Inflammatory macrophage (primary cell): Measurements from ENCODE around the gene ST6GALNAC3.
"Not testable (repeated sequence)": the region's sequence is repeated elsewhere in the genome, so short reads cannot be mapped to it uniquely, and the experiment has no call there.

Experiments used
- DNase-seq, 2 donors: peaks; one replicate each; pipeline ENCODE4 v3.0.0-alpha.2; 2020 to 2022

The ST6GALNAC3 gene

DNA sequence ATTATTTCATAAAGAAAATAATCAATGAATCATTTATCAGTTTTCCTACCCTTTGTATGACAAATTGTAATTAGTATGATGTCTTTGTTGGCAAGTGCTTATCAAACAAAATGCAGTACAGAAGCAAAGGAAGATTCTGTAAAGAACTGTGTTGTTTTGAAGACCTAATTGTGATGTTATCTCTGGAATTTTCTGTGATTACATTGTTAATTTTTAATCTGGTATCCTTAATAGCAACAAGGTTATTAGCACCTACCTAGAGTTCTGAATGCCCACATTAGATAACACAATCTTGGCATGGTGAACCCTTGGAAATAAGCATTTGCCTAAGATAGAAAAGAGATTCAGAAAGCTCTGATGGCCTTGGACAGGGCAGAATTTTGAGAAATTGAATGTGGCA, 518.6 kb downstream of the ST6GALNAC3 start:
- no peak for DNase-seq

DNA sequence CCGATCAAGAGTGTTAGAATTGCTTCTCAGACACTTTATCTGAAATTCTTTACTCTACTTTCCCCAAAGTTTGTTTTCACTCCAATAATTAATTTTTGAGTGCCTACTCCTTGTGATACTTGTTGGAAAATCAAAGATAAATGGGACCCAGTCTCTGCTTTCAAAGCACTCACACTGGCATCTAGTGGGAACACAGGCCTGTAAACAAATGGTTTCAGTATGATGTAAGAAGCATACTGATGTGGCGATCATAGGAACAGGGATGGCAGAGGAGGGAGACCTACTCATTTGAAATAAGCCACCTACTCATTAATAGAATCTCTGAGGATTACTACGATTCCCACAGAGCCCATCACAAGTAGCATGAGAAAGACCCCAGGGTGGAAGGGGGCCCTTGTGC, 519.1 kb downstream of the ST6GALNAC3 start:
- DNase-seq = no peak

DNA sequence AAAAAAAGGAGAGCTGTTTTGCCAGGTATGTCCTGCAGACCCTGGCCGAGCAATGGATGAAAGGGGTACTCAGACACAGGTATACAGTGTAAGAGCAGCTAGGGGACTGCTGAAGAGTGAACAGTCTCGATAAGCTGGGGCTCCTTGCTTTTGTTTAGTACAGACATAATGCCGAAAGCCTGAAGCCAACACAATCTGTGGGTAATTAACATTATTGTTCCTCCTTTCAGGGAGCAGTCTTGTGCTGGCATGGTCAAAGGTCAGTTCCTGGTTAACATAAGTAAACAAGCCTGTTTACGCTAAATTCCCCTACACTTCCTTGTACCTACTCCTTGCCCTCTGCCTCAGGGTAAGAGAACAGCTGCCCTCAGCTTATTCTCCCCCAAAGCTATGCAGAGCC, 520.5 kb downstream of the ST6GALNAC3 start:
- DNase-seq = no peak

DNA sequence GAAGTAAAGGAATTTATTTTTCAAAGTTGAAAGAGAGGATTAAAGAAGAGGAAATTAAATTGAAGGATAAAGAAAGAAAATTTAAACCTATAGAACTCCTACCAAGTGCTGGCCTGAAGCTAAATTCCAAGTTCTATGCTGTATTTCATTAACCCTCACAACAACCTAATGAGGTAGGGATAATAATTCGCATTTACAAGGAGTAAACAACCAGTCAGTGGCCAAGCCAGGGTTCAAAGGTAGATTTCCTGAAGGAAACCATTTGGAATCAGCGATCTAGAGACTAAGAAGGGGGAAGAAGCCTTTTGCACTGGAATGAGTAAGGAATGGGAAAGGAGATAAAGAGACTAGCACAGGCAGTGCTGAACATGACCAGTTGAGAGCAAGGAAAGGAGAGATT, 526.9 kb downstream of the ST6GALNAC3 start:
- no peak for DNase-seq

DNA sequence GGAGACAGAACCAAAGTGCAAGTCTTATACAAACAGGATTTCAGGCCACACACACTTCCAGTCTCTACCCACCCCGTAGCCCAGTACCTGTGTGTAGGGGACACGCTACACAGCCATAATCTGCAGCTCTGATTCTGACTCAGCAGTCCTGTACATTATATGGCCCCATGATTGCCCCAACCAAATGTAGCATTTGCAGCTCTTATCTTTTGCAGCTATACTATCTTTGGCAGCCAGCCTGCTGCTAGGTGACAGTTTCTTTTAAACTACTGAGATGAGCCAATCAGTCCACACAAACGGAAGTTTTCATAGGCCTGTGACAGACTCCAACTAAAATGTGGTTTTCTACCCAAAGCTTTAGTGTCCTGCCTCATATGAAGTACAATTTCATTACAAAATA, 533.2 kb downstream of the ST6GALNAC3 start:
- DNase-seq = no peak

DNA sequence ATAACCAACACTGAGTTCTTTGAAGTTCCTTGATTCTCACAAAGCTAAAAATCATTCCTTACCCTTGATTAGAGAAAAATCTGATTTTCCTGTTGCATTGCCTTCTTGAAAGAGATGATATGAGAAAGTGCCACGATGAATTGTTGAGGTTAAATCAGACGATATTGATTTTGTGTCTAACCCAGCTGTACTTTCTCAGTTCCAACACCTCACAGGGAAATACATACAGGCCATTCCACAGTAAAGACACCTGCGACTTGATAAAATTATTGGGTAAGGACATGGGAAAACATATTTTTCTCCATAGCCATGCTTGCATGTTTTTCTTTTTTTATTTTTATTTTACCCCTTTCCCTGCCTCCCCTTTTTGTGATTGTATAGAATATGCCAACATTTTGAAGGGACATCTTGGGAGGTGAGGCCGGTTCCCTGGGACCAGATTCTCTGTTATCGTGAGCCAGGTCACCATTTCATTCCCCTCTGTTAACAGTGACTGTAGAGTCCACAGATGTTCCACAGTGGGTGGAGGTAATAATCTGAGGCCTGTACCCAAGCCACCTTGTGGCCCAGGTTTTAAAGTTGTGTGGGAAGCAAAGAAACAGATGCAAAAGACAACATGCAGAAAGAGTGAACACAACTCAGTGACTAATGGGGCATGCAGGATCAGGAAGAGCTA, 537.4 kb downstream of the ST6GALNAC3 start:
- DNase-seq = no peak

DNA sequence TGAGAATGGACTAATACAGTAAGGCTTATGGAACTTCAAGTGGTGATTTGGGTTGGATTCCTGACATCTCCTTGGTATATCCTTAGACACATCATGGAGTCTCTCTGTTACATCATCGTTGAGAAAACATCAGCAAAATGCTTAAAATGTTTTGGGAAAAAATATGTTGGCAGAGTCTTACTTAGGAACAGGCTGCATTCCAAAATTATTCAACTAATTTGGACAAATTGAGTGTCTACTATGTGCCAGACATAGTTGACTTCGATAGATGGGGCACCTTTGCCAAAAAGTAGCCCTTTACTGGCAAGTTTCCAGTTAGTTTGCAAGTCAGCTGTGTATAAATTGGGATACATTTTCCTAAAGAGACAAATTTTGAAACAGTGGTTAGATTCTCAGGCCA, 539.3 kb downstream of the ST6GALNAC3 start:
- no peak for DNase-seq

GRCh38 chr1:76615253-76616035, 540.9 kb downstream of the ST6GALNAC3 start:
- no peak for DNase-seq

- no peak for DNase-seq
Observed at GRCh38 chr1:76620371-76620770, 545.8 kb downstream of the ST6GALNAC3 start.

- no peak for DNase-seq
Observed at GRCh38 chr1:76622774-76623528, 548.4 kb downstream of the ST6GALNAC3 start.

DNA sequence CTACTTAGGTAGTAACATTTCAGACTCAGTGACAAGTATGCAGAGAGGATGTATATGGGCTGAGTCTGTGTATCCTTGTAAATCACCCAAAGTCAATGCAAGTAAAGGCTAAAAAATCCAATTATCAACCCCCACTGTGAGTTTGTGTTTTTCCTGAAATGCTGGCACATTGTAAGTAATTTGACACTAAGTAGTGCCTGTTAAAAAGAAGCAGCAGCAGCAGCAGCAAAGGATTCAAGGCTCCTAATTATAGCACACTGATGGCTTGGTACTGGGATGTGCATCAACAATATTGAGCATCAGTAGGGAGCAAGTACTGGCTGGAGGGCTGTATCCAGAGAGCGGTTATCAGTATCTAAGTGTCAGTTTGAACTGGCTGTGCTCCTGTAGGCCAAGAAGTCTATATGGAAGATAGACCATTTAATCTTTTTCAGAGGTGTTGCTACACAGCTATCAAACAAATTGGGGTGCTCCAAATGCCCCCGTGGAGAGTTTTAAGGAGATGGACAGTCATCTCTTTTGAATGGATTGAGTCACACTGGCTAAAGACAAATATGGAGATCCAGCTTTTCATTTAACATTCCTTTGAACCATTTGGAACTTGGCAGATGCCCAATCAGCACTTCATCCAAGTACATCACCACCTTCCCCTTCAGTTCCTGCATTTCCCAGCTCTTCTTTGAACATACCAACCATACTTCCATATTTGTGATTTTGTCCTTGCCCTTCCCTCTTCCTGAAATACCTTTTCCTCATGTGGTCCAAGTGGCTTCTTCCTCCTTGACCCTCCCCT, 551.5 kb downstream of the ST6GALNAC3 start:
- no peak for DNase-seq

DNA sequence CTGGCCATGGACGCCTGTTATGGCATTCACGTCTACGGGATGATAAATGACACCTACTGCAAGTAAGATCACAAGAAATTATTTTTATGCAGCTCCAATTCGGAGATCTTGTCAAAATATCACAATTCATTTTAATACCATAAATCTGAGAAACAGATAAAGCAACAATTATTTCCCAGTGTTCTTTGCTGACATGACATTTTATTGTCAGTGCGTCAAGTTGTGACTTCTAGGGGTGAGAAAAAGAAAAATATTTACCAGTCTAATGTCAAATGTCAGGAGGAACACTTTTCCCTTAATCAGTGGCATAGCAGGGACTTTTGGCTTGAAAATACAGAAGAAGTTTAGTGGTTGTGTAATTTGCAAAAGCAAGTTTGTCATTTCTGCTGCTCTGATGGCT, 553.0 kb downstream of the ST6GALNAC3 start:
- no peak for DNase-seq

- DNase-seq = no peak
Observed at GRCh38 chr1:76627901-76628300, 553.4 kb downstream of the ST6GALNAC3 start.

GRCh38 chr1:76632136-76632535, 557.6 kb downstream of the ST6GALNAC3 start:
- no peak for DNase-seq

- DNase-seq = no peak
Observed at GRCh38 chr1:76635784-76636183, 561.2 kb downstream of the ST6GALNAC3 start.

- no peak for DNase-seq
Observed at GRCh38 chr1:76639181-76639580, 564.6 kb downstream of the ST6GALNAC3 start.

DNA sequence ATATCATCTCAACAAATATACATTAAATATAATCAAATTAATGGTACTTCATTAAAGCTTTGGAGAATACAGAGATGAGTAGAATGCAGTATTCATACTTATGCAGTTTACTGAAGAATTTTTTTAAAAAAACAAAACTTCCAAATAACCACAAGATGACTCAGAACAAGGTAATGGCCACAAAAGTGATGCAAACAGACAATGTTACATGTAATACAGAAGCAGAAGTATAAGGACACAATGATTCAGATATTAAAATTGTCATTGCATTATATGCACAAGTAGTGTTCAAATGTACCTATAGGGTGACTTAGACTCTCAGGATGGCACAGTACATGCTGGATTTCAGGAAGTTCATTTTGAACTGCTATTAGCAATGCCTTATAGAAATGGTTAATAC, 565.5 kb downstream of the ST6GALNAC3 start:
- no peak for DNase-seq

- no peak for DNase-seq
Observed at GRCh38 chr1:76640723-76641122, 566.2 kb downstream of the ST6GALNAC3 start.

DNA sequence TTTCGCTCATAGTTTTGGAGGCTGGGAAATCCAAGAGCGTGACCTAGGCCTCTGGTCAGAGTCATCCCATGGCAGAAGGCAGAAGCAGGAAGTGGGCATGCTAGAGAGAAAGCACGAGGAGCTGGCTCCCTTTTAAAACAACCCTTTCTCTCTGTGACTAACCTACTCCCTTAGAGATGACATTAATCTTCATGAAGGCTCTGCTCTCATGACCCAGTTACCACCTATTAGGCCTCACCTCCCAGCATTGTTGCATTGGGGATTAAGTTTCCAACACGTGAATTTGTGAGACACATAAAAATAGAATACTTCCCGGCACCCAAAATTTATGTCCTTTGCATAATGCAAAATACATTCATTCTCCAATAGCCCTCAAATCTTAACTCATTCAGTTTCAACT, 569.6 kb downstream of the ST6GALNAC3 start:
- no peak for DNase-seq

- DNase-seq = not testable (repeated sequence)
Observed at GRCh38 chr1:76652860-76653259, 578.3 kb downstream of the ST6GALNAC3 start.

DNA sequence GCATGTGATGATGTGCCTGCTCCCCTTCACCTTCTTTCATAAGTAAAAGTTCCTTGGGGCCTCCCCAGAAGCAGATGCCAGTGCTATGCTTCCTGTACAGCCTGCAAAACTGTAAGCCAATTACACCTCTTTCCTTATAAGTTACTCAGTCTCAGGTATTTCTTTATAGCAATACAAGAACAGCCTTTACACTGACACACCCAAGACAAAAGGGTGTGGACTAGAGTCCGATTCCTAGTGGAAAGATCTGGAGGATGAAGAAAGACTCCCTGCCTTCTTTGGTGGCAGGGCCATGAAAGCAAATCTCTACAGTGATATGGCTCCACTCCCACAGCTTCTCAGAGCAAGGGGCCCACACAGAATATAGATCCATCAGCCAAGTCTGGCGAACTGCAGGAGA, 583.1 kb downstream of the ST6GALNAC3 start:
- no peak for DNase-seq

DNA sequence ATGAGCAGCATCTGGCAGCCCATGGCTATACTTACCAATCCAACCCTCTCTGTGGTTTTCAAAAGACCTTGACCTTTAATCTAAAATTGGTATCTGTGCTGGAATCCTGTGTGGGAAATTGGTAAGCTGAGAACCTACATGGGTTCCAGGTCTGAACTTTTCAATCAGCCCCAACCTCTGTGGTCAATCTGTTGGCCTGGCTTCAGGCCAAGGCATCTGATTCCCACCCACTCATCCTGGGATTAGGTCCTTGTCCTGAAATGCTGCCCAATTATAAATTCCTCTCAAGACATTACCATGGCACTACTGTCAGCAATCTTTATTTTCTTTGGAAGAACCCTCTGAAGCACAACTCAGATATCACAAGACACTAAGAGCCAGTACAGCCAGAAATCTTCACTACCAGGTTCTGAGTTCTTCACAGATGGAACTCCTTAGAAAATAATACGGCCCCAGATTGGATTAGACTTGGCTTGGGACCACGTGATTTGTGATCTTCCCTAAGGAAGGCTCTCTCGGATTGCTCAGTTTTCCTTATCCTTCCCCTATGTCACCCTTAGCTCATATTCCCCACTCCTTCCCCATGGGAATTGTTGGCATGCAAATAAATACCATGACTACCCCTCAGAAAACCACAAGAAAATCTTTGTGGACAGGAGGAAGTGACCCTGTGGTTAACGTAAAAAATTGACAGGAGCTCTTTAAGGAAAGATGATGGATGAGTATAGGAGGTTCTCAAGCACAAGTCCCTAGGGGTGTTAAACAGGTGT, 584.8 kb downstream of the ST6GALNAC3 start:
- no peak for DNase-seq
